ENCODE data around the gene CCDC88C. TPM values are rescaled to one million over a fixed set of nuclear protein-coding genes. Genes with fewer than 3 reads are reported as not detected.

Gene CCDC88C
- total RNA-seq, 2 experiments from 2014 or later: 151 to 214 TPM

- Mint-ChIP-seq H3K4me1 (peaks cover 100% of the 10 kb centered on the region), H3K36me3 (peaks cover 16% of the 10 kb centered on the region), H3K27ac (peak overlapping the region; percentile 96), H3K9me3 (ENCODE audit: low read depth) (no peaks in the 10 kb centered on the region), H3K4me3 (peak overlapping the region; percentile 31), H3K27me3 (no peaks in the 10 kb centered on the region)
- CTCF ChIA-PET: interaction anchor here (1.0 to 16.4 kb wide), 6 partner anchors 8 to 47 kb away, joined by 3 to 238 read pairs (median 16); no protein-coding TSS in a partner anchor
- DNase-seq (no peak), ATAC-seq (no peak)
Measured at GRCh38 chr14:91371011-91371989, 46.3 kb downstream of the CCDC88C start.

GRCh38 chr14:91369628-91370445 lies 47.8 kb downstream of the CCDC88C start:
- H3K27ac Mint-ChIP-seq: peak overlapping the region; percentile 91
- H3K27me3 Mint-ChIP-seq: no peaks in the 10 kb centered on the region
- no peaks in the 10 kb centered on the region for H3K9me3 Mint-ChIP-seq (ENCODE audit: low read depth)
- no peak for ATAC-seq
- peak overlapping the region; percentile 52 for H3K4me3 Mint-ChIP-seq
- CTCF ChIA-PET: interaction anchor here (1.0 to 16.4 kb wide), 4 partner anchors 16 to 49 kb away, joined by 4 to 238 read pairs (median 23); no protein-coding TSS in a partner anchor
- DNase-seq: no peak
- peaks cover 14% of the 10 kb centered on the region for H3K36me3 Mint-ChIP-seq
- H3K4me1 Mint-ChIP-seq: peaks cover 99% of the 10 kb centered on the region

- Mint-ChIP-seq H3K27me3 (no peaks in the 10 kb centered on the region), H3K4me1 (peaks cover 98% of the 10 kb centered on the region), H3K4me3 (no peak overlapping the region), H3K36me3 (peaks cover 9% of the 10 kb centered on the region), H3K27ac (peak overlapping the region; percentile 78), H3K9me3 (ENCODE audit: low read depth) (no peaks in the 10 kb centered on the region)
- CTCF ChIA-PET: interaction anchor here (1.4 to 16.4 kb wide), 3 partner anchors 15 to 46 kb away, joined by 3 to 238 read pairs (median 4); no protein-coding TSS in a partner anchor
- DNase-seq (peak; percentile 43), ATAC-seq (no peak)
Measured at GRCh38 chr14:91368776-91369416, 48.7 kb downstream of the CCDC88C start.

- Mint-ChIP-seq H3K4me1 (peaks cover 89% of the 10 kb centered on the region), H3K4me3 (peak overlapping the region; percentile 47)
- peak; percentile 82 for DNase-seq
Measured at GRCh38 chr14:91367173-91368171, 50.1 kb downstream of the CCDC88C start.

GRCh38 chr14:91366749-91367148 lies 50.9 kb downstream of the CCDC88C start:
- H3K9me3 Mint-ChIP-seq (ENCODE audit: low read depth): no peaks in the 10 kb centered on the region
- no peak for DNase-seq
- CTCF ChIA-PET: interaction anchor here (1.0 to 16.4 kb wide), 4 partner anchors 13 to 33 kb away, joined by 3 to 238 read pairs (median 4); no protein-coding TSS in a partner anchor
- H3K27me3 Mint-ChIP-seq: no peaks in the 10 kb centered on the region
- no peak for ATAC-seq
- H3K27ac Mint-ChIP-seq: peak overlapping the region; percentile 70
- H3K4me3 Mint-ChIP-seq: peak overlapping the region; percentile 47
- H3K36me3 Mint-ChIP-seq: peaks cover 12% of the 10 kb centered on the region
- peaks cover 86% of the 10 kb centered on the region for H3K4me1 Mint-ChIP-seq

More at GRCh38 chr14:91367173-91368171, 50.1 kb downstream of the CCDC88C start:
- Mint-ChIP-seq H3K27me3 (no peaks in the 10 kb centered on the region), H3K9me3 (ENCODE audit: low read depth) (no peaks in the 10 kb centered on the region), H3K36me3 (peaks cover 9% of the 10 kb centered on the region), H3K27ac (peak overlapping the region; percentile 70)
- ATAC-seq: peak; percentile 58
- CTCF ChIA-PET: interaction anchor here (1.0 to 16.4 kb wide), 5 partner anchors 14 to 44 kb away, joined by 3 to 238 read pairs (median 4); no protein-coding TSS in a partner anchor

GRCh38 chr14:91365552-91365951 lies 52.1 kb downstream of the CCDC88C start:
- H3K27ac Mint-ChIP-seq: peak overlapping the region; percentile 52
- no peaks in the 10 kb centered on the region for H3K9me3 Mint-ChIP-seq (ENCODE audit: low read depth)
- peaks cover 80% of the 10 kb centered on the region for H3K4me1 Mint-ChIP-seq
- no peaks in the 10 kb centered on the region for H3K27me3 Mint-ChIP-seq
- H3K36me3 Mint-ChIP-seq: peaks cover 11% of the 10 kb centered on the region
- DNase-seq (no peak), ATAC-seq (no peak)
- no peak overlapping the region for H3K4me3 Mint-ChIP-seq
- CTCF ChIA-PET: interaction anchor here (1.2 to 16.4 kb wide), 3 partner anchors 12 to 53 kb away, joined by 3 to 238 read pairs (median 3); no protein-coding TSS in a partner anchor

GRCh38 chr14:91364524-91365270 lies 52.9 kb downstream of the CCDC88C start:
- DNase-seq (no peak), ATAC-seq (no peak)
- Mint-ChIP-seq H3K27me3 (no peaks in the 10 kb centered on the region), H3K4me3 (no peak overlapping the region), H3K36me3 (peaks cover 14% of the 10 kb centered on the region), H3K27ac (peak overlapping the region; percentile 58), H3K9me3 (ENCODE audit: low read depth) (no peaks in the 10 kb centered on the region), H3K4me1 (peaks cover 76% of the 10 kb centered on the region)
- CTCF ChIA-PET: interaction anchor here (1.2 to 16.4 kb wide), 3 partner anchors 11 to 54 kb away, joined by 3 to 238 read pairs (median 4); no protein-coding TSS in a partner anchor

GRCh38 chr14:91363776-91364523 lies 53.7 kb downstream of the CCDC88C start:
- Mint-ChIP-seq H3K27ac (peak overlapping the region; percentile 58), H3K9me3 (ENCODE audit: low read depth) (no peaks in the 10 kb centered on the region), H3K4me1 (peaks cover 74% of the 10 kb centered on the region), H3K4me3 (no peak overlapping the region), H3K36me3 (peaks cover 19% of the 10 kb centered on the region), H3K27me3 (no peaks in the 10 kb centered on the region)
- no peak for DNase-seq
- CTCF ChIA-PET: interaction anchor here (1.2 to 16.4 kb wide), 4 partner anchors 9 to 54 kb away, joined by 3 to 238 read pairs (median 4); no protein-coding TSS in a partner anchor
- ATAC-seq: no peak

- peaks cover 73% of the 10 kb centered on the region for H3K4me1 Mint-ChIP-seq
- H3K4me3 Mint-ChIP-seq: no peak overlapping the region
- peaks cover 20% of the 10 kb centered on the region for H3K36me3 Mint-ChIP-seq
- no peaks in the 10 kb centered on the region for H3K27me3 Mint-ChIP-seq
- H3K27ac Mint-ChIP-seq: no peak overlapping the region
- DNase-seq (no peak), ATAC-seq (no peak)
- CTCF ChIA-PET: interaction anchor here (1.0 to 2.1 kb wide), 3 partner anchors 11 to 38 kb away, joined by 4 to 6 read pairs (median 4); no protein-coding TSS in a partner anchor
- H3K9me3 Mint-ChIP-seq (ENCODE audit: low read depth): no peaks in the 10 kb centered on the region
Measured at GRCh38 chr14:91361233-91361811, 56.3 kb downstream of the CCDC88C start.

- CTCF ChIA-PET: interaction anchor here (0.9 to 2.1 kb wide), 4 partner anchors 12 to 44 kb away, joined by 3 to 6 read pairs (median 4); no protein-coding TSS in a partner anchor
- DNase-seq: no peak
- no peak for ATAC-seq
- Mint-ChIP-seq H3K27me3 (no peaks in the 10 kb centered on the region), H3K4me3 (no peak overlapping the region), H3K27ac (peak overlapping the region; percentile 27), H3K36me3 (peaks cover 24% of the 10 kb centered on the region), H3K9me3 (ENCODE audit: low read depth) (no peaks in the 10 kb centered on the region), H3K4me1 (peaks cover 73% of the 10 kb centered on the region)
Measured at GRCh38 chr14:91360490-91361232, 57.0 kb downstream of the CCDC88C start.

Measured in activated CD8-positive, alpha-beta memory T cell treated with anti-CD3 and anti-CD28 coated beads, Interleukin-2, amount 10 ng/mL, durations not matched to agents 7 days and 5 days (primary cell).